Measurements from ENCODE around the gene RASIP1. TPM values are rescaled to one million over a fixed set of nuclear protein-coding genes. Genes with fewer than 3 reads are reported as not detected.

The RASIP1 gene
- total and polyA plus RNA-seq, 2 donors (not counting 1 experiment from before 2014, with no cell fraction given) = 0.20 TPM; not detected in 1

- no peak overlapping the region for H3K4me3 Mint-ChIP-seq
- WGBS (ENCODE audit: insufficient coverage) = no CpG with 5 or more reads among the region's 7 CpGs
- CTCF ChIA-PET = interaction anchor here (1.3 kb wide), 1 partner anchor 230 kb away, joined by 5 read pairs; no protein-coding TSS in a partner anchor
These were observed 29.9 kb upstream of the RASIP1 start for GRCh38 chr19:48770266-48770665.

More at GRCh38 chr19:48770266-48770665, 29.9 kb upstream of the RASIP1 start:
- peaks cover 0 to 3% (median 0%) of the 10 kb centered on the region in 3 donors for H3K9me3 ChIP-seq (ENCODE audit: control extremely low read depth in 1 of 3, control insufficient read depth in 2 of 3, insufficient read depth in 1 of 3, low read length in 2 of 3)
- no peaks in the 10 kb centered on the region for H3K36me3 ChIP-seq (replicated peaks in 1 of 2; ENCODE audit: control extremely low read depth in 1 of 2, control insufficient read depth in 1 of 2, extremely low read depth in 1 of 2, insufficient read depth in 2 of 2, low read length in 1 of 2)
- no peak for DNase-seq
- intact Hi-C loops (cut with micrococcal nuclease) = no loop called here
- no peak overlapping the region for H3K4me3 ChIP-seq (ENCODE audit: control extremely low read depth in 1 of 5, extremely low read depth in 1 of 5, insufficient read depth in 1 of 5, low read depth in 2 of 5, low read length in 4 of 5)
- no peaks in the 10 kb centered on the region for H3K9me3 Mint-ChIP-seq (ENCODE audit: insufficient read depth)
- TF ChIP-seq EZH2 (IDR thresholded peaks at IDR 0.05; ENCODE audit: borderline replicate concordance, insufficient read depth, low read depth, low read length, poor library complexity, severe bottlenecking) = no peak
- no peak for TF ChIP-seq CTCF (IDR thresholded peaks at IDR 0.05)
- no peak overlapping the region for H3K4me2 ChIP-seq (replicated peaks; ENCODE audit: low read depth, low read length, poor library complexity, severe bottlenecking)
- no peak overlapping the region for H2AFZ ChIP-seq (ENCODE audit: insufficient read depth, low read depth, low read length, poor library complexity, severe bottlenecking)
- no peak overlapping the region for H3K27ac Mint-ChIP-seq
- H3K79me2 ChIP-seq (ENCODE audit: control insufficient read depth, insufficient read depth, low read length) = no peaks in the 10 kb centered on the region
- POLR2A ChIA-PET = no interaction called here
- no peak for ATAC-seq (ENCODE audit: low read depth)
- H3K4me1 Mint-ChIP-seq = no peaks in the 10 kb centered on the region
- H4K20me1 ChIP-seq (ENCODE audit: control insufficient read depth, insufficient read depth, low read length, poor library complexity, severe bottlenecking) = no peaks in the 10 kb centered on the region
- H3K27me3 ChIP-seq (replicated peaks in 1 of 4; ENCODE audit: control extremely low read depth in 1 of 4, control insufficient read depth in 3 of 4, insufficient read depth in 4 of 4, low read length in 3 of 4) = peaks cover 0 to 5% (median 0%) of the 10 kb centered on the region in 4 experiments
- H3K4me1 ChIP-seq (ENCODE audit: control insufficient read depth in 2 of 2, insufficient read depth in 2 of 2, low read length in 2 of 2) = no peaks in the 10 kb centered on the region
- peaks cover 25% of the 10 kb centered on the region for H3K27me3 Mint-ChIP-seq
- H3K27ac ChIP-seq (ENCODE audit: low read length in 2 of 2) = no peak overlapping the region
- no peak overlapping the region for H3K9ac ChIP-seq (ENCODE audit: low read length)
